ENCODE data around the gene TRAF4.
"Not testable (repeated sequence)": the region's sequence is repeated elsewhere in the genome, so short reads cannot be mapped to it uniquely, and the experiment has no call there.

The TRAF4 gene

DNA sequence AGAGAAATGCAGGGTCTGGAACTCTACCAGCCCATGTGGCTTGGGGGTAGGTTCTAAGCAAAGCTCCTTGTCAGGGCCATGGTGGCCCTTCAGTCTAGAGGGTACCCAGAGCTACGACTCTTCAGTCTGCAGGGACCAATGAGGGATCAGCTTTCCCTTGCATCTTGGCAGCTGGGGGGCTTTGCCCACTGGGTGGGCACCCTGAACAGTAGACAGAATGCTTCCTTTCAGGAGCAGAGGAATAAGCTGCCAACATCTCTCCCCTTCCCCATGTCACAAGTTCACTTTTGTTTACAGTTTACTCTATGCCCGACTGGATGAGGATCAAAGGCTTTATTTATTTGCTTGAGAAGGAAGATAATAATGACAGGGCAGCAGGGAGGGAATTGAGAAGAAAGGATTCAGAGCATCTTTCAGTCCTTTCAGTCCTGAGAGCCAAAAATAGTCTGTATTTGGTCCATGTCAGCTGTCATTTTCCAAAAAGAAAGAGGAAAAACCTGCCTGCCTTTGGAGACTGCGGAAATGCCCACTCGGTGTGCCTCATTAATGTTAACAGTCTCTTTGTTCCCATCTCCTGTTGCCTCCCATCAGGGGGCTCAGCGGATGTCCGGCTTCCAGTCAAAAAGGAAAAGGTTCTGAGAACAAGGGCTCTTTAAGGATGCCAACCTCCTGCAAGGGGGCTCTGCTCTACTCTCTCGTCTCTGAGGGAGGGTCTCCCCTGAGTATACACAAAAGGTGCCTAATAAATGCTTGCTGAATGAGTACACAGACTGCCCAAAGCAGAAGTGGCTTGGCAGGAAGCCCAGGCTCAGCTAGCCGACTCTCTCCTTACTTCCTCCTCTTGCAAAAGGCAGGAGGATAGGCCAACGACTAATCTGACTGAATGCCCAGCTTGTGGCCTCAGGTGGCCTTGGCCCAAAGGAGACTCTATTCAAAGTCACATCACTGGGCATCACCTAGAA, 17.1 kb downstream of the TRAF4 start:
- Histone ChIP-seq H3K9me3 (ENCODE audit: insufficient read depth, low read depth, low read length) (no peaks in the 10 kb centered on the region), H3K36me3 (ENCODE audit: insufficient read depth, low read depth, low read length) (peaks cover 56% of the 10 kb centered on the region), H3K4me3 (ENCODE audit: low read length) (peak overlapping the region; percentile 50), H3K27me3 (ENCODE audit: insufficient read depth, low read length) (no peaks in the 10 kb centered on the region), H3K9ac (ENCODE audit: low read depth, low read length) (peak overlapping the region; percentile 54; the same call in 1 of the 2 replicates), H3K4me1 (ENCODE audit: insufficient read depth, low read length) (peaks cover 34% of the 10 kb centered on the region), H3K27ac (ENCODE audit: low read length) (peak overlapping the region; percentile 15)

DNA sequence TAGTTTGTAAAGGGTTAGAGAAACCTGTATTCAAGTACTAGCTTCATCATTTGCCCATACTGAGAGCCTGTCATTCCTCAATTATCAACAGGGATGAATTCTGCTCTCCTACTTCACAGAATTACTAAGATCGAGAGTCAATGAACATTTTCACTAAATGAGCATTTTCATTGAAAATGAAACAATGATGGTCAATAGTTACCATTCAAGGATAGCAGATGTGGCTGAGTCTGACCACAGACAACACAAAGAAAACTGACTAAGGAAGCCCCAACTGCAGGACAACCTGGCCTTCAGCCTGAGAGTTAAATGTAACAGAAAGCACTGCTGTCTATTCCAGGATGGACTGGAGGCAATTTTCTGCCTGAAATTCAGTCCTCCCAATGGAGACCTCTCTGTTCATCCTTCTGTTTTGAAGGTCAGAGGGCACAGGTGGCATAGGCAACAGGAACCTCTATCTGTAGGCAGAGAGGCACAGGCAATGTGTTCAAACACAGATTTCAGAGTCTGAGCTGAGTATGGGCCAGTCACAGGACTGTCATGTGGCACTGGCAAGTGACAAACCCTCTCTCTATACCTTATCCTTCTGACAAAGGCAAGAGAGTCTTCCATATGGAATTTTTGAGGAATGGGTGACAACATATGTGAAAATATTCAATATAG, 19.5 kb downstream of the TRAF4 start:
- H3K4me3 ChIP-seq (ENCODE audit: low read length) = no peak overlapping the region
- H3K9ac ChIP-seq (ENCODE audit: low read depth, low read length) = no peak overlapping the region
- H3K4me1 ChIP-seq (ENCODE audit: insufficient read depth, low read length) = peaks cover 34% of the 10 kb centered on the region
- no peaks in the 10 kb centered on the region for H3K27me3 ChIP-seq (ENCODE audit: insufficient read depth, low read length)
- no peak overlapping the region for H3K27ac ChIP-seq (ENCODE audit: low read length)
- H3K9me3 ChIP-seq (ENCODE audit: insufficient read depth, low read depth, low read length) = no peaks in the 10 kb centered on the region
- H3K36me3 ChIP-seq (ENCODE audit: insufficient read depth, low read depth, low read length) = peaks cover 51% of the 10 kb centered on the region

DNA sequence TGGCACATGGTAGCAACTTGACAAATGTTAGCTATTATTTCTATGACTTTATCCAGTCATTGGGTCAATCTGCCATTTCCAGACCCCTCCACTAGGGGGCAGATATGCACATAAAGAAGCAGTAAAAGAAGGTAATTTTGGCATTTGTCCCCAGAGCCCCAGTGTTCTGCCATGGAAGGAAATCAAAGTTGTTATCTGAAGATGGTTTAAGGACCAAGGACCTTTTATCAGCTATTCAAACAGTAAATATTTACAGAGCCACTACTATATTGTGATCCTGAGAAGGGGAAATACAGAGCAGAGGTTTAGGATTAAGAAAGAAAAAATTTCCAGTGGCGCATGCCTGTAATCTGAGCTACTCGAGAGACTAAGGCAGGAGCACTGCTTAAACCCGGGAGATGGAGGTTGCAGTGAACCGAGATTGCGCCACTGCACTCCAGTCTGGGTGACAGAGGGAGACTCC, 20.0 kb downstream of the TRAF4 start:
- Histone ChIP-seq H3K27me3 (ENCODE audit: insufficient read depth, low read length) (no peaks in the 10 kb centered on the region), H3K9ac (ENCODE audit: low read depth, low read length) (no peak overlapping the region), H3K4me1 (ENCODE audit: insufficient read depth, low read length) (peaks cover 34% of the 10 kb centered on the region), H3K4me3 (ENCODE audit: low read length) (no peak overlapping the region), H3K9me3 (ENCODE audit: insufficient read depth, low read depth, low read length) (no peaks in the 10 kb centered on the region), H3K27ac (ENCODE audit: low read length) (no peak overlapping the region), H3K36me3 (ENCODE audit: insufficient read depth, low read depth, low read length) (peaks cover 46% of the 10 kb centered on the region)

DNA sequence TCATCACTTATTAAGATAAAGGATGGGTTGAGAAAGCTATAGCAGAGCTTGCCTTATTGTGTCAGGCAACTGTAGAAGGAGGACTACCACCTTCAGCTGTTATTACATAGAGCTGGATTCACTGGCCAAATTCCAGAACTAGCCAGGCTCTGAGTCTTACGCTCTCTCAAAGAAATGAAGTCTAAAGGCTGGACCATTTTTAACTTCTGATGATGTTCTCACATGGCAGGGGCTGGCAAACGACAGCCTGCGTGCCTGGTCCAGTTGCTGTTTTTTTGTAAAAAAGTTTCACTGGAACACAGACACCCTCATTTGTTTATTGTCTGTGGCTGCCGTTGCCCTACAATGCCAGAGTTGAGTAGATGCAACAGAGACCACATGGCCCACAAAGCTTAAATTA, 21.2 kb downstream of the TRAF4 start:
- no peak overlapping the region for H3K4me3 ChIP-seq (ENCODE audit: low read length)
- no peaks in the 10 kb centered on the region for H3K9me3 ChIP-seq (ENCODE audit: insufficient read depth, low read depth, low read length)
- H3K27me3 ChIP-seq (ENCODE audit: insufficient read depth, low read length) = no peaks in the 10 kb centered on the region
- H3K9ac ChIP-seq (ENCODE audit: low read depth, low read length) = no peak overlapping the region
- H3K27ac ChIP-seq (ENCODE audit: low read length) = no peak overlapping the region
- H3K4me1 ChIP-seq (ENCODE audit: insufficient read depth, low read length) = peaks cover 28% of the 10 kb centered on the region
- H3K36me3 ChIP-seq (ENCODE audit: insufficient read depth, low read depth, low read length) = peaks cover 34% of the 10 kb centered on the region

DNA sequence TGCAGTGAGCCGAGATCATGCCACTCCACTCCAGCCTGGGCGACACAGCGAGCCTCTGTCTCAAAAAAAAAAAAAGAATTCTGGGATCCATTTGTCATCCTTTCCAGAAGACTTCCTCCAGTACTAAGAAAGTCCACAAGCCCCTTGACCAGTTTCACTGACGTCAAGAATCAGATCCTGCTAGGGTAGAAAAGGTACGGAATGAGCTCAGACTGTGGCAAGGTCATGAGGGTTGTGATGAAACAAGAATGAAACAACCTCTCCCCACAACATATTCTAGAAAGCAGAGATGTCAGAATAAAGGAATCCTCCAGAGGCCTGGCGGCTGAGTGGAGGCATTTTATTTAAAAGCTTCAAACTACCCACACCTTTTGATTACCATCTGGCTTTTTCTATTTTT, 29.9 kb downstream of the TRAF4 start:
- H3K9me3 ChIP-seq (ENCODE audit: insufficient read depth, low read depth, low read length) = no peaks in the 10 kb centered on the region
- no peaks in the 10 kb centered on the region for H3K27me3 ChIP-seq (ENCODE audit: insufficient read depth, low read length)
- H3K27ac ChIP-seq (ENCODE audit: low read length) = no peak overlapping the region
- H3K4me1 ChIP-seq (ENCODE audit: insufficient read depth, low read length) = no peaks in the 10 kb centered on the region
- H3K9ac ChIP-seq (ENCODE audit: low read depth, low read length) = no peak overlapping the region
- H3K36me3 ChIP-seq (ENCODE audit: insufficient read depth, low read depth, low read length) = peaks cover under 1% of the 10 kb centered on the region; the same call in 1 of the 2 replicates
- no peak overlapping the region for H3K4me3 ChIP-seq (ENCODE audit: low read length)

DNA sequence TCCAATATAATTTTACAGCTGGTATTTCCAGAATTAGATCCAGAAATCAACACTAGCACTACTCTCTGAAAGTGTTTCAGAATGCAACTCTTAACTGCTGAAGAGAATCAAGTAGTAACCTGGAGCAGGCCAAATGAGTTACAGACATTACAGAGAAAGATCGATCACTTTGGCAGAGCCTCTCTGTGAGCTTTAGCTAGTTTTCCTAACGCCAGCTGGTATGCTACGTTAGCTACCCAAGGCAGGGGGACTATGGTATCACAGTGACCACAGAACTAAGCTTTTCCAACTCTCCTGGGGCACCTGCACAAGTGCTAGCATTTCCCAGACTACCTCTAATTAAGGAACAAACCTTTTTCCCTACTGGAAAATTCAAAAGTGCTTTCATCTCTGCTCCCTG, 30.4 kb downstream of the TRAF4 start:
- H3K9me3 ChIP-seq (ENCODE audit: insufficient read depth, low read depth, low read length) = no peaks in the 10 kb centered on the region
- H3K4me1 ChIP-seq (ENCODE audit: insufficient read depth, low read length) = no peaks in the 10 kb centered on the region
- no peak overlapping the region for H3K9ac ChIP-seq (ENCODE audit: low read depth, low read length)
- H3K4me3 ChIP-seq (ENCODE audit: low read length) = no peak overlapping the region
- H3K36me3 ChIP-seq (ENCODE audit: insufficient read depth, low read depth, low read length) = peaks cover 5% of the 10 kb centered on the region
- H3K27me3 ChIP-seq (ENCODE audit: insufficient read depth, low read length) = no peaks in the 10 kb centered on the region
- H3K27ac ChIP-seq (ENCODE audit: low read length) = no peak overlapping the region

DNA sequence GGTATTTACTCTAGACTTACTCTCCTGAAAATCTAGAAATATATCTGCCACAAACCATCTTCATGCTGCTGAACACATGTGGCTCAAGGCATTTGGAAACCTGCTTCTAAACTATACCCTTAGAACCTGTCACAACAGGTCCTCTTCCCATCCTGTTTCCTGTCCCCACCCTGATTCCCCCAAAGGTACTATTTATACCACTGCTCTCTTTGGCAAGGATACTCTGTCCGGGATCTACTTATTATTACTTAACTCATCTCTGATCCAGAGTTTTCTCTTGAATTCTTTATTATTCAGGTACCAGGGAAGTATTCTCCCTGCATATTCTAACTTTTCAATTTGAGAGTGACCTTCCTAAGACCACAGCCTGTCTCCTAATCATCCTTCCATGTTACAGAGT, 33.4 kb downstream of the TRAF4 start:
- Histone ChIP-seq H3K9ac (ENCODE audit: low read depth, low read length) (no peak overlapping the region), H3K4me3 (ENCODE audit: low read length) (no peak overlapping the region), H3K9me3 (ENCODE audit: insufficient read depth, low read depth, low read length) (no peaks in the 10 kb centered on the region), H3K36me3 (ENCODE audit: insufficient read depth, low read depth, low read length) (peaks cover 17% of the 10 kb centered on the region), H3K27ac (ENCODE audit: low read length) (no peak overlapping the region), H3K4me1 (ENCODE audit: insufficient read depth, low read length) (no peaks in the 10 kb centered on the region), H3K27me3 (ENCODE audit: insufficient read depth, low read length) (no peaks in the 10 kb centered on the region)

DNA sequence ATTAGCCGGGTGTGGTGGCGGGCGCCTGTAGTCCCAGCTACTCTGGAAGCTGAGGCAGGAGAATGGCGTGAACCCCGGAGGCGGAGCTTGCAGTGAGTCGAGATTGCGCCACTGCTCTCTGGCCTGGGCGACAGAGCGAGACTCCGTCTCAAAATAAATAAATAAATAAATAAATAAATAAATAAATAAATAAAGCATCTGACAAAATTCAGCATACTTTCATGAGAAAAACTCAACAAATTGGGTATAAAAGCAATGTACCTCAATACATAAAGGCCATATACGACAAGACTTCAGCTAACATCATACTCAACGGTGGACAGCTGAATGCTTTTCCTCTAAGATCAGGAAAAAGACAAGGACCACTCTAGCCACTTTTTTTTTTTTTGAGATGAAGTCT, 35.8 kb downstream of the TRAF4 start:
- not testable (repeated sequence) for H3K27ac ChIP-seq (ENCODE audit: low read length); H3K4me1 ChIP-seq (ENCODE audit: insufficient read depth, low read length)

DNA sequence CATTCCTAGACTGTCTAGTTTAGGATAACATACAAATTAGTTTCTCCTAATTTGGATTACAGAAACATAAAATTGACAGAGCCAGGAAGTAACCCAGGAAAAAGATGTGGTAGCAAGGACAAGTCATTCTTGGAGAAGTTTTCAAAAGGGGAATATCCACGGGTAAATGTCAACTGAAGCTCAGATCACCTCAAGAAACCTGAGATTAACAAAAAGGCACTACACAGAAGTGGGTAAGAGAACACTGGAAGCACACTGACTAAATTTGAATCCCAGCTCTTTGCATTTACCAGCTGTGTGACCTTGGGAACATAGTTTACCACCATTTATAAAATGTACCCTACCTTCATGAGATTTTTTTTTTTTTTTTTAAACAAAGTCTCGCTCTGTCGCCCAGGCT, 39.4 kb downstream of the TRAF4 start:
- no peak overlapping the region for H3K27ac ChIP-seq (ENCODE audit: low read length)
- no peaks in the 10 kb centered on the region for H3K27me3 ChIP-seq (ENCODE audit: insufficient read depth, low read length)
- no peaks in the 10 kb centered on the region for H3K9me3 ChIP-seq (ENCODE audit: insufficient read depth, low read depth, low read length)
- H3K36me3 ChIP-seq (ENCODE audit: insufficient read depth, low read depth, low read length) = peaks cover 19% of the 10 kb centered on the region
- no peak overlapping the region for H3K4me3 ChIP-seq (ENCODE audit: low read length)
- H3K9ac ChIP-seq (ENCODE audit: low read depth, low read length) = no peak overlapping the region
- no peaks in the 10 kb centered on the region for H3K4me1 ChIP-seq (ENCODE audit: insufficient read depth, low read length)

More for the DNA sequence above, 35.8 kb downstream of the TRAF4 start:
- H3K9ac ChIP-seq (ENCODE audit: low read depth, low read length); H3K4me3 ChIP-seq (ENCODE audit: low read length); H3K27me3 ChIP-seq (ENCODE audit: insufficient read depth, low read length); H3K9me3 ChIP-seq (ENCODE audit: insufficient read depth, low read depth, low read length): not testable (repeated sequence)
- H3K36me3 ChIP-seq (ENCODE audit: insufficient read depth, low read depth, low read length) = peaks cover 17% of the 10 kb centered on the region

DNA sequence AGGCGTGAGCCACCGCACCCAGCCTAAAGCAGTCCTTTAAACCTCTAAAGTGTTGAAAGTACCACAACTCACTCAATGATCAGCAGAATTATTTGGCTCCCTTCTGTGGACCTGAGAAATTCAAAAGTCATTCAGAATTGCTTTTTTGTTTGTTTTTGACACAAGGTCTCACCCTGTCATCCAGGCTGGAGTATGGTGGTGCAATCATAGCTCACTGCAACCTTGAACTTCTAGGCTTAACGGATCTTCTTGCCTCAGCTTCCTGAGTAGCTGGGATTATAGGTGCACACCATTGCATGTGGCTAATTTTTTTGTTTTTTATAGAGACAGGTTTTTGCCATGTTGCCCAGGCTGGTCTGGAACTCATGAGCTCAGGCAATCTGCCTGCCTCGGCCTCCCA, 44.3 kb downstream of the TRAF4 start:
- Histone ChIP-seq H3K36me3 (ENCODE audit: insufficient read depth, low read depth, low read length) (peaks cover 10% of the 10 kb centered on the region; the same call in 1 of the 2 replicates), H3K4me3 (ENCODE audit: low read length) (no peak overlapping the region), H3K27ac (ENCODE audit: low read length) (no peak overlapping the region), H3K9ac (ENCODE audit: low read depth, low read length) (no peak overlapping the region), H3K9me3 (ENCODE audit: insufficient read depth, low read depth, low read length) (no peaks in the 10 kb centered on the region), H3K27me3 (ENCODE audit: insufficient read depth, low read length) (no peaks in the 10 kb centered on the region), H3K4me1 (ENCODE audit: insufficient read depth, low read length) (no peaks in the 10 kb centered on the region)

DNA sequence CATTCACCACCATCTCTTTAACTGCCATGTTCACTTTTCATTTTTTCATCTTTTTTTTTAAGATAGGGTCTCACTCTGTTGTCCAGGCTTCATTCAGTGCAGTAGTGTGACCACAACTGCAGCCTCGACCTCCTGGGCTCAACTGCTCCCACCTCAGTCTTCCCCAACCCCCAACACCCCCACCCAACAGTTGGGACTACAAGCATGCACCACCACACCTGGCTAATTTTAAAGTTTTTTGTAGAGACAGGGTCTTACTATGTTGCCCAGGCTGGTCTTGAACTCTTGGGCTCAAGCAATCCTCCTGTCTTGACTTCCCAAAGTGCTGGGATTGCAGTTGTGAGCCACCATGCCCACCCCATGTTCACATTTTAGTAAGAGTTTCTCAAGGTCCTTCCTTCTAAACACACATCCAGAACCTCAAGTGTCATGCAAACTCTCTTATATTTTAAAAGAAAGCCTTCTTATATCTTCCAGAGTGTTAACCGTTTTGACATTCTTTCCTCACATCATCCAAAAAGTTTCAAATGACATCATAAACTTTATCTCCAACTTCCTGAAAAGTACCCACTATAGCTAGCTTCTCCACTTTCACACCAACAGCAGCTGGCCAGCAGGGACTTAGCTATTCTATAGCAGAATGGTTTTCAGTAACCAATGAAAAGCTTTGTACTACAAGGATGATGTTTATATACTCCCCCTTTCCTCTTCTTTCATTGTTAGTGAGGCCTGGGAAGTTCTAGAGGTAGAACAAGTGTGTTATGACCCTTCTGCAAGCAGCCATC, 49.3 kb downstream of the TRAF4 start:
- H3K27ac ChIP-seq (ENCODE audit: low read length) = no peak overlapping the region
- no peak overlapping the region for H3K9ac ChIP-seq (ENCODE audit: low read depth, low read length)
- no peaks in the 10 kb centered on the region for H3K27me3 ChIP-seq (ENCODE audit: insufficient read depth, low read length)
- H3K4me1 ChIP-seq (ENCODE audit: insufficient read depth, low read length) = no peaks in the 10 kb centered on the region
- H3K36me3 ChIP-seq (ENCODE audit: insufficient read depth, low read depth, low read length) = peaks cover 9% of the 10 kb centered on the region; the same call in 1 of the 2 replicates
- H3K9me3 ChIP-seq (ENCODE audit: insufficient read depth, low read depth, low read length) = no peaks in the 10 kb centered on the region
- no peak overlapping the region for H3K4me3 ChIP-seq (ENCODE audit: low read length)
